ENCODE measurements around the gene ZBTB7C.

The ZBTB7C gene

DNA sequence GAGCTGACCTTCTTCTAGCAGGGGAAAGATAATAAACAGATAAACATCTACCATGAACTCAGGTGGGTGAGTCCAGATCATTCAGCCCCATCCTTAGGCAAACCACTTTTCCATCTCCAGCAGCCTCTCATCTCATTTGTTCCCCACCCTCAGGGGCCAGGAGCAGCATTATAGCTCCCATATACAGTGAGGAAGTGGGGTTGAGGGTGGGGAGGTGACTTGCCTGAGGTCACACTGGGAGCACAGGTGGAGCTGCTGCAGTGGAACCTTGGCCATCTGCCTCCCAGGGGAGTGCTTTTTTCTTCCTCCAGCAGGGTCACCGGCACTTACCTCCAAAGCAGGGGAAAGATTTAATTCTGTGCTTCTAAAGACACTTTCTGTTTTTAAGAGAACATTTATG is 266.2 kb downstream of the ZBTB7C start:
- no peak for DNase-seq (ENCODE audit: low read depth, low spot score)

DNA sequence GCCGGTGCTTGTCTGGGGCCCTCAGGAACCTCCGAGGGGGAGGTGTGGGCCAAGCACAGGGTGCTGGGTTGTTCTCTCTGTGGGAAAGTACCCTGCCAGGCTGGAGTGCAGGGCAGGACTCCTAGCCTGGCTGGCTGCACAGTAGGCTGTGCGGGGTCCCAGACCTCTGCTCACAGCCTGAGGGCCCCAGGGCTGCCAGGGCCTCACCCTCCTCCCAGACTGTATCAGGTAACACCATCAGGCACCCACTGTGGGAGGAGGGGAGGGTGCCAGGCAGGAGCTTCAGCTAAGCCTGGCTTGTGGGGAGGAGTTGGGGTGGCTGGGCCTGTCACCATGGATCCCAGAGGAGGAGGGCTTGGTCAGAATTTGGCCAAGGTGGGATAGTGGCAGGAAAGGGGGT is 266.8 kb downstream of the ZBTB7C start:
- no peak for DNase-seq (ENCODE audit: low read depth, low spot score)

DNA sequence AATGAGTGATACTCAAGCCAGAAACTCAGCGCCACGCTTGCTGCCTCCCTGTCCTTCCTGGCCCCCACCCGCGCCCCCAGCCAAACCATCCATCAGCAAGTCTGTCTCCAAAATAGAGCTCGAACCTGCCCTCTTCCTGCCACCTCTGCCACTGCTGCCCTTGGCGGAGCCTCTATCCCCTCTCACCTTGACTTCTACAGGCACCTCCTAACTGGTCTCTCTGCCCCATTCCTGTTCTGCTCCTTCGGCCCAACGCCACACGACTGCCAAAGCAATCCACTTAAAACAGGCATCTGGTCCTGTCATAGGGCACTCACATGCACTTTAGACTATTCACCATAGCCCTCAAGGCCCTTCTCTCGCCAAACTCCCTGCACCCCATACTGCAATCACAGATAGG is 268.5 kb downstream of the ZBTB7C start:
- no peak for DNase-seq (ENCODE audit: low read depth, low spot score)

- DNase-seq (ENCODE audit: low read depth, low spot score) = no peak
These were observed 269.5 kb downstream of the ZBTB7C start for GRCh38 chr18:48139431-48140347.

GRCh38 chr18:48138660-48139430 is 270.3 kb downstream of the ZBTB7C start:
- DNase-seq (ENCODE audit: low read depth, low spot score) = no peak

GRCh38 chr18:48138210-48138609 is 271.0 kb downstream of the ZBTB7C start:
- no peak for DNase-seq (ENCODE audit: low read depth, low spot score)

DNA sequence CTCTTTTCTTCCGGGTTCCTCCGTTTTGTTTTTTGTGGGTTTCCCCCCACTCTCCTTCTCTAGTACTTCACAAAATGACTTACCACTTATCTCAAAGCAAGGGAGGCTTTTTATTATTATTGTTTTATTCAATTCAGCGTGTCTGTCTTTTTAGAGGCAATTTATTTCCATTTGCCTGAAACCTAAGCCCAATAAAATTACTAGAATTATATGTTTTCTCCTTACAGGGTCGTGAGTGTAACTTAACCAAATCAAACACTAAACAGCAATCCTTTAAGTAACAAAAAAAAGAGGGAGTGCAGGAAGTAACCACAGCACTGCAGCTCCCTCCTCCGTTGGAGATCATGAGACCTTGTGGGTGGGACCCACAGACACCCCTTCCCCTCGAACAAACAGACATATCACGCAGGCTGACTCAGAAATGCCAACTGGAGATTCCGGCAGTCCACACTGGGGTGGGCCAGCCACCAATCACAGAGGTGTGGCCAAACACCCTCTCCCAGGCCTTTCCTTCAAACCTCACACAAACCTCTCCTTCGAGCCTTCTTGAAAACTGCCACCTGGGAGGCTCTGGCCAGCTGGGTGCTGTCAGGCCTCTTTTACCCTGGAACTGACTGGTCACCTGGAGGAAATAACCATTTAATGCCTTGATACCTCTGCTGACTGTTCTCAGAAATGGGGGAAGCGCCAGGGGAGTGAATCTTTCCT is 271.7 kb downstream of the ZBTB7C start:
- no peak for DNase-seq (ENCODE audit: low read depth, low spot score)

DNA sequence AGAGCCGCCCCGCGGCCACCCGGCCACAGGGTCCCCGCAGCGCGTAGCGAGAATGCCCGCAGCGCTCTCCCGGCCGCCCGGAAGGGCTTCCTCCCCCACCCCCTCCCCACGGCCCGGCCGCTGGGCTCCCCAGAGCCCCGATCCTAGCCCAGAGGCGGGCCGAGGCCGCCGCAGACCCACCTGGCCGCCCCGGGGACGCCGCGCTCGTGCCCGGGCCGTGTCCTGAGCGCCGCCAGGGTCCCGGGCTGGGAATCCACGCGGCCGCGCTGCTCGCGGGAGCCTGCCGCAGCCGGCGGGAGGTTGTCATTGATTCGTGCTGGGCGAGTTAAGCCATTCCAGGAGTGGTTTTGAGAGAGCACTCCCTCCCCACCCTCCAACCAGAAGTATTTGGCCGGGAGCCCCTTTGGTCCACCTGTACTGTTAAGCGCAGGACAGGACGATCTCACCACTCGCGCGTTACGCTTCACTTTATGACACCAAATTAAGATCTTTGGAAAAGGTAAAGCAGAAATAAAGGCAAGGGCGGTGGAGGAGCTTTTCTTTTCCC is 272.3 kb downstream of the ZBTB7C start:
- DNase-seq (ENCODE audit: low read depth, low spot score) = no peak

DNA sequence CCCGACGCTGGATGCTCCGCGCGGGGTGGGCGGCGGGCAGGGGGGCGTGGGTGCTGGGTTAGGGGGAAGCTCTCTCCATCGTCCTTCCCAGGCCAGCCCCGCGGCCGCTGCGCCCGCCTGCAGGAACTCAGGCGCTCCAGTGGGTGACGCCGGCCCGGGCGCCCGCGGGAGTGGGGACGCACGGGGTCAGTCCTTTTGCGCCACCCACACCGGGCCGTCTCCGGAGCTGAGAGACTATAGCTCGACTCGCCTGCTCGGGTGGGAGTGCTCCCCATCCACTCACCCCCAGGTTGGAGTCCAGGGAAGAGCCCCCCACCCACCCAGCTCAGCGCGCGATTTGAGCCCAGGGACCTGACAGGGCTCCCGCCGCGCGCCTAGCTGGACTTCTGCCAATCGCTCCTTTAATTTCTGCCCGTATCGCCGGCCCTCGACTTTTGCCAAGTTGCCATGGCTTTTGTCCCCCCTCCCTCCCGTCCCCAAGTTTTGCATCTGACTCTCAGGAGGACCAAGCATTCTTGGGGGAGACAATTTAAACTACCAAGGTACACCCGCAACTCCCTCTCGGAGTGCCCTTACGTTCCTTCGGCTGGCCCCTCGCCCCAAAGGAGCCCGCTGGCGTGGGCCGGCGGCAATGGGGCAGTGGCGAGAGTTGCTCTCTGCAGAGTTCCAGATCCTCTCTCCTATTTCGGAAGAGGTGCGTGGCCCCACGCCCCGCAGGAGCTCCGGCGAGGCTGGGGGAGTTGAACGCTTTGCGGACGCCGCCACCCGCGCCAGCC is 272.9 kb downstream of the ZBTB7C start:
- DNase-seq (ENCODE audit: low read depth, low spot score) = no peak

DNA sequence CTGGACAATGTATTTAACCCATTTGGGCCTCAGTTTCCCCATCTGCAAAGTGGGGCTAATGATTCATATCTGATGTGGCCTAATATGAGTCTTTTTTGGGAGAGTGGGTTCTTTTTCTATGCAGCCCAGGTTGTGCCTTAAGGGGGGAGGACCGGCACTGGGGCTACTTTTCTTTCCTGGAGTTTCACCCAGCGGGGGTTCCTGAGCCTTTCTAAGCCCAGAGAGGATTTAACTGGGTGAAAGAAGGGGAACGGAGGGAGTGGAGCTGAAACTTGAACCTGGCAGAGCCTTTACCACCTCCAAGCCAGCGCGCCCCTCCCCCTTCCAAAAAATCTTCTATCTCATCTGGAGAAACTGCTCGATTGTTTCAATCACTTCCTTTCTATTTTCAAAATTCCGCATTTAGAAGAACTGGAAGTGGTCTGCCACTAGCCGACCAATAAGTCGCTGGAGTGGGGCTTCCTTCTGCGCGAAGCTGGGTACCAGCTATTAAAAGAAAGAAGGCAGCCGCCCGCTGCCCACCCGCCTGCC is 273.7 kb downstream of the ZBTB7C start:
- no peak for DNase-seq (ENCODE audit: low read depth, low spot score)

- no peak for DNase-seq (ENCODE audit: low read depth, low spot score)
These were observed 274.6 kb downstream of the ZBTB7C start for GRCh38 chr18:48134609-48135008.

DNA sequence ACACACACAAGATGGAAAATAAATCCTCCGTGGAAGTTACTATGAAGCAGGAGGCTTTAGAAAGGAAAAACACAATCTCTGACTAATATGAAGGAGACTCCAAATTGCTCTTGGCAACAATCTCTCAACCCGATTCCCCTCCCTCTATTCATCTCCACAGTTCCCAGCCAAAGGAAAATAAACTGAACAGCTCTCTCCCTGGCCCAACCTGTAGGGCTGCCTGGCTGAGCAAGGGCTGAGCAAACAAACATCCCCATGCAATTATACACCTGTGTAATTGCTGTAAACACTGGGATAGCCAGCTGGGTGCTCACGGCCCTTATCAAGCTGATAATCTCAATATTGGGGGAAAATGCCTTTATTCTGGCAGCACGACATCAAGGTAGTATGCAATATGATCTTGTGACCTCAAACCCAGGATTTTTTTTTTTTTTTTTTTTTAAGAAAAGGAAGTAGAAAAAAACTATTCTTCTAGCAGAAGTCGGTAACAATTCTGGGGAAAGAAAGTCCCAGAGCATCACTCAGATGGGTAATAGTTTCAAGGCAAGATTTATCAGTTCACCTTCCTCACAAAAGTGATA is 275.4 kb downstream of the ZBTB7C start:
- no peak for DNase-seq (ENCODE audit: low read depth, low spot score)

DNA sequence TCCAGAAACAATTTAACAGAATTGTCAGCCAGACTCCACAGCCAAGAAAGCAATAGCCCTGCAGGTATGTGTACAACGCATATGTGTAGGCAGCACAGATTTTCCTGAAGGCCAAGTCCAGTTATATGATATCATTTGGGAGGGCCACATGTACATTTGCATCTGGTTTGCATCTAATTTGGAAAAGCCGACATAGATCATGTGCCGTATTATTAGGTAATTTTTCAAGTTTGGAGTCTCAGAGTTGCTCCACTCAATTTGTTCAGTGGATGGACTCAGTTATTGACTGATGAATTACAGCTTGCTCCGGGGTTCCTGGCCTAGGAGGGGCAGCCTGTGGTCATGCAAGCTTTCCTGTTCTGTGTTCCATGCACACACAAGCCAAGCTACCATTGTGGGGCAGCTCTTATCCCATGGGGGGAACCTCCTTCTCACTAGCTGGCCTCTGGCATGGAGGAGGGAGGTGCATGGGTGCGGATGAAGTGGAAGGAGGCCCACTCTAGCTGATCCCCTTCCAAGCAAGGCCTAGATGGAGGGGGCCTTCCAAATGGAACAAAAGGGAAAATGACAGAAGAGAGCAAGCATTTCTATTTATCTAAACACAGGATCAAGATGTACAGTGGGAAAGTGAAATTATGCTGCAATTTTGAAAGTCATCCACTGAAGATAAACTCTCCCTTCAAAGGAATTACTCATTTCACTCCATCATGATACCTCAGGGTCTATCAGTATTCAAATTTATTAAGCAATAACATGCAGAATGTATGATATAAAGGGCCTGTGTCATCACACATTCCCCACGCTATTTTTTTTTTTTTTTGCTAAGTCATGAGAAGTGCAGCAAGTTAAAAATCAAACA is 276.2 kb downstream of the ZBTB7C start:
- DNase-seq (ENCODE audit: low read depth, low spot score) = no peak

DNA sequence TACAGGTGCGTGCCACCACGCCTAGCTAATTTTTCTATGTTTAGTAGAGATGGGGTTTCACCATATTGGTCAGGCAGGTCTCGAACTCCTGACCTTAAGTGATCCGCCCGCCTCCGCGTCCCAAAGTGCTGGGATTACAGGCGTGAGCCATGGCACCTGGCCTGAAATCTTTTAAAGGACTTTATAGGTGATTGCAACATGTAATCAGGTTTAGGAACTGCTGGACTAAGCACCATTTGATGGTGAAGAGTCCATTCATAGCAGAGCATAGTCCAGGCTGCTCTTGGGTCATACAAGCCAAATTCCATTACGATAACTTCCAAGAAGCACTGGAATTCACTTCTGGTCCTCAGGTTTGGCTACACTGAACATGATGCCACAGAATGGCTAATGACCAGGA is 278.1 kb downstream of the ZBTB7C start:
- DNase-seq (ENCODE audit: low read depth, low spot score) = no peak

DNA sequence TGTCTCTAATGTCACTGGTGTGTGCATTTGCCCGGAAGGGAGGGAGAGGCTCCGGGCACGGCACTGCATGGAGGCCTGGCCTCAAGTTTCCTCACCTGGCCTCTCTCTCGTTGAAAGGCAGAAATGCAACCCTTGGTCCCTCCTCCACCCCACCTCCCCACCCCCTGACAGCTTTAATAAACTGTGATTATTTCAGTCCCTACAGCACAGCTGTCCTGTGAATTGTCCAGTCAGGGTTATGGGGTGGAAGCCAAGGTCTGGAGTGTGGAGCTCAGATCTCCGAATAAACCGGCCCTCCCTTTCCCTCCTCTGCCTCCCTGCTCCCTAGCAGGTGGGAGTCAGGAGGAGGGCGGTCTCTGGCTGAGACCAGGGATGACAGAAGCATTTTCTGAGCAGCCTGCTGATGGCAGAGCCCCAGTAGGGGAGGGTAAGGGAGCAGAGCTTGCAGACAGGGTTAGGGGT is 279.5 kb downstream of the ZBTB7C start:
- DNase-seq (ENCODE audit: low read depth, low spot score) = no peak

- no peak for DNase-seq (ENCODE audit: low read depth, low spot score)
These were observed 281.6 kb downstream of the ZBTB7C start for GRCh38 chr18:48127606-48128005.

- DNase-seq (ENCODE audit: low read depth, low spot score) = no peak
These were observed 282.9 kb downstream of the ZBTB7C start for GRCh38 chr18:48126240-48126639.

DNA sequence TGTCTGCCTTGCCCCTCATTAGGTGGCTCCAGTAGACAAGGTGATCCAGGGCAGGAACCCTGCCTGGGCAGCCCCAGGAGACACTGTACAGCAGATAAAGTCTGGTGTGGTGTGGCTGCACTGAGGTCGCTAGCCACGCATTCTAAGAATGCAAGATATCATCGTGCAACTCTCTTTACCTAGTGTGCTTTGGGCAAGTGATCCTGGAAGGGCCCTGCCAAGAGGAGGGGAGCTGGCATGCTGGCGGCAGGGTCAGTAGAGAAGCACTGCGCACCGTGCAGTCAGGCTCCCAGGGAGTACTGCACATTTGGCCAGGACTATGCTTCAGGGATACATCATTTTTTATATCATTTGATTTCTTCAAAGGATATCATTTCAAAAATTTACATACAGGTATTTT is 283.5 kb downstream of the ZBTB7C start:
- no peak for DNase-seq (ENCODE audit: low read depth, low spot score)

GRCh38 chr18:48124857-48125626 is 284.1 kb downstream of the ZBTB7C start:
- no peak for DNase-seq (ENCODE audit: low read depth, low spot score)

All from iPS DF 19.7 (cell line).